Neural cell (in vitro differentiated cells): ENCODE data around the gene ZNF668.

ENCODE experiments used
- CTCF ChIP-seq: fragments of 450-650 bp; IDR thresholded peaks from 2 replicates; pipeline ENCODE4 v1.5.1; 2014; ENCODE audit warnings: antibody characterized with exemption, mild to moderate bottlenecking, moderate library complexity; ENCODE audit not compliant: poor library complexity, severe bottlenecking
- EP300 ChIP-seq: fragments of 450-650 bp; conservative IDR thresholded peaks from 2 replicates; pipeline ENCODE4 v1.6.1; 2014; ENCODE audit warnings: antibody characterized with exemption, mild to moderate bottlenecking, moderate library complexity; ENCODE audit not compliant: poor library complexity, severe bottlenecking
- POLR2AphosphoS5 ChIP-seq: IDR thresholded peaks from 2 replicates; pipeline ENCODE4 v1.6.1; 2012
- RAD21 ChIP-seq: fragments of 450-650 bp; conservative IDR thresholded peaks from 2 replicates; pipeline ENCODE4 v1.6.1; 2014; ENCODE audit warnings: antibody characterized with exemption, mild to moderate bottlenecking, moderate library complexity
- REST ChIP-seq: IDR thresholded peaks from 2 replicates; pipeline ENCODE4 v1.6.1; 2012; ENCODE audit warnings: borderline replicate concordance
- SMC3 ChIP-seq: fragments of 450-650 bp; conservative IDR thresholded peaks from 2 replicates; pipeline ENCODE4 v1.6.1; 2014; ENCODE audit warnings: antibody characterized with exemption, mild to moderate bottlenecking, moderate library complexity; ENCODE audit not compliant: poor library complexity
- TAF1 ChIP-seq: IDR thresholded peaks from 2 replicates; pipeline ENCODE4 v1.6.1; 2012; ENCODE audit warnings: low read depth

DNA sequence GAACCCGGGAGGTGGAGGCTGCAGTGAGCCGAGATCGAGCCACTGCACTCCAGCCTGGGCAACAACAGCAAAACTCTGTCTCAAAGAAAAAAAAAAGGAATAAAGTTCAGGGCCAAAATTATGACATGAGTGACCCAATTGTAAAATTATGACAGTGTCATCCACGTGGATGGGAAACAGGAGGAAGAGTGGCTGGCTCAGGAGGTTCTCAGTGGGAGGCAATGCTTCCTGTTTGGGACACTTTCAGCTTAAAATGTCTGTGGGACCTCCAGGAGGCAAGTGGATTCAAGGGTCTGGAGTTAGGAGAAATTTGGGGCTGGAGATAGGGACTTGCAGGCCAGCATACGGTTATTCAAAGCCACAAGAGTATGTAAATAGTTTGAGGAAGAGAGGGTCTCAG lies 48.7 kb downstream of the ZNF668 start:
- no peak for TF ChIP-seq CTCF
- TF ChIP-seq POLR2AphosphoS5: no peak
- TF ChIP-seq RAD21: no peak
- no peak for TF ChIP-seq EP300
- TF ChIP-seq TAF1: no peak
- no peak for TF ChIP-seq SMC3
- no peak for TF ChIP-seq REST
